ENCODE measurements around the gene PTPRD.

Gene PTPRD

GRCh38 chr9:8780386-8780785 is 1832.4 kb downstream of the PTPRD start:
- no peak for DNase-seq (ENCODE audit: low spot score)

- DNase-seq (ENCODE audit: low spot score) = no peak
These were observed 1833.3 kb downstream of the PTPRD start for GRCh38 chr9:8779478-8779877.

GRCh38 chr9:8778356-8778755 is 1834.4 kb downstream of the PTPRD start:
- no peak for DNase-seq (ENCODE audit: low spot score)

- DNase-seq (ENCODE audit: low spot score) = no peak
These were observed 1840.5 kb downstream of the PTPRD start for GRCh38 chr9:8772302-8772701.

- no peak for DNase-seq (ENCODE audit: low spot score)
These were observed 1843.6 kb downstream of the PTPRD start for GRCh38 chr9:8769153-8769552.

- DNase-seq (ENCODE audit: low spot score) = no peak
These were observed 1846.7 kb downstream of the PTPRD start for GRCh38 chr9:8766096-8766495.

- DNase-seq (ENCODE audit: low spot score) = no peak
These were observed 1848.8 kb downstream of the PTPRD start for GRCh38 chr9:8764051-8764450.

GRCh38 chr9:8762479-8763085 is 1850.2 kb downstream of the PTPRD start:
- no peak for DNase-seq (ENCODE audit: low spot score)

GRCh38 chr9:8760000-8760767 is 1852.6 kb downstream of the PTPRD start:
- no peak for DNase-seq (ENCODE audit: low spot score)

GRCh38 chr9:8757881-8758280 is 1854.9 kb downstream of the PTPRD start:
- no peak for DNase-seq (ENCODE audit: low spot score)

- no peak for DNase-seq (ENCODE audit: low spot score)
These were observed 1858.1 kb downstream of the PTPRD start for GRCh38 chr9:8754751-8755150.

GRCh38 chr9:8751406-8751930 is 1861.3 kb downstream of the PTPRD start:
- DNase-seq (ENCODE audit: low spot score) = no peak

- DNase-seq (ENCODE audit: low spot score) = no peak
These were observed 1862.2 kb downstream of the PTPRD start for GRCh38 chr9:8750639-8751051.

GRCh38 chr9:8745347-8745746 is 1867.5 kb downstream of the PTPRD start:
- no peak for DNase-seq (ENCODE audit: low spot score)

- no peak for DNase-seq (ENCODE audit: low spot score)
These were observed 1873.9 kb downstream of the PTPRD start for GRCh38 chr9:8738945-8739344.

- no peak for DNase-seq (ENCODE audit: low spot score)
These were observed 1876.0 kb downstream of the PTPRD start for GRCh38 chr9:8736805-8737204.

- DNase-seq (ENCODE audit: low spot score) = no peak
These were observed 1878.0 kb downstream of the PTPRD start for GRCh38 chr9:8734760-8735159.

GRCh38 chr9:8733131-8733954 is 1879.5 kb downstream of the PTPRD start:
- no peak for DNase-seq (ENCODE audit: low spot score)

- DNase-seq (ENCODE audit: low spot score) = no peak
These were observed 1880.3 kb downstream of the PTPRD start for GRCh38 chr9:8732367-8733075.

GRCh38 chr9:8730618-8731017 is 1882.2 kb downstream of the PTPRD start:
- DNase-seq (ENCODE audit: low spot score) = no peak

- no peak for DNase-seq (ENCODE audit: low spot score)
These were observed 1883.9 kb downstream of the PTPRD start for GRCh38 chr9:8728910-8729309.

GRCh38 chr9:8727191-8727590 is 1885.6 kb downstream of the PTPRD start:
- DNase-seq (ENCODE audit: low spot score) = no peak
